IMR-90 (cell line): ENCODE measurements around the gene CELSR1. TPM values are rescaled to one million over a fixed set of nuclear protein-coding genes. Genes with fewer than 3 reads are reported as not detected.
"Not testable (repeated sequence)": the region's sequence is repeated elsewhere in the genome, so short reads cannot be mapped to it uniquely, and the experiment has no call there.

ENCODE experiments used
- ATAC-seq: fragments of 200-7000 bp; cut with Tn5 transposase; 2 replicates; pipeline ENCODE4 v1.9.1; 2020; ENCODE audit warnings: low read depth, mild to moderate bottlenecking, moderate library complexity
- BruUV-seq: library from RNA; stranded (reverse); fragments of 400-500 nt; replicated peaks from 2 replicates; lab custom pipeline; 2021; lab: Mats Ljungman, UMichigan
- CTCF ChIA-PET: fragments of 300-600 bp; formaldehyde crosslinking; extraction: SDS; loops from one replicate; lab custom pipeline; 2021; ENCODE audit warnings: antibody characterized with exemption; lab: Yijun Ruan, JAX
- POLR2A ChIA-PET: fragments of 300-600 bp; sonication (Branson Sonifier 250); formaldehyde crosslinking; loops from one replicate; lab custom pipeline; 2022; ENCODE audit warnings: antibody characterized with exemption; ENCODE audit not compliant: unreplicated experiment; lab: Charles Lee
- DNase-seq: peaks from one replicate; pipeline ENCODE4 v3.0.0; 2013
- H2AFZ ChIP-seq: replicated peaks from 2 replicates; pipeline ENCODE3; 2013; ENCODE audit warnings: low read length, mild to moderate bottlenecking; ENCODE audit not compliant: poor library complexity
- H2AK5ac ChIP-seq: 2 replicates; pipeline ENCODE4 v1.6.1; 2013; ENCODE audit warnings: low read depth, low read length, inconsistent platforms
- H2AK9ac ChIP-seq: replicated peaks from 2 replicates; pipeline ENCODE3; 2013; ENCODE audit warnings: mild to moderate bottlenecking, low read depth, low read length, moderate library complexity; ENCODE audit not compliant: poor library complexity
- H2BK120ac ChIP-seq: 2 replicates; pipeline ENCODE4 v1.6.1; 2013; ENCODE audit warnings: low read depth, low read length, inconsistent platforms
- H2BK15ac ChIP-seq: 3 replicates; pipeline ENCODE4 v1.6.1; 2013; ENCODE audit warnings: low read depth, low read length, inconsistent platforms
- H2BK20ac ChIP-seq: 2 replicates; pipeline ENCODE4 v1.6.1; 2013; ENCODE audit warnings: low read depth, mild to moderate bottlenecking, inconsistent platforms, low read length, moderate library complexity
- H2BK5ac ChIP-seq: 2 replicates; pipeline ENCODE4 v1.6.1; 2013; ENCODE audit warnings: mild to moderate bottlenecking, low read depth, low read length, inconsistent platforms; ENCODE audit not compliant: poor library complexity, severe bottlenecking
- H3K14ac ChIP-seq: replicated peaks from 2 replicates; pipeline ENCODE4 v1.6.1; 2013; ENCODE audit warnings: low read depth, low read length, inconsistent platforms
- H3K18ac ChIP-seq: 2 replicates; pipeline ENCODE4 v1.6.1; 2013; ENCODE audit warnings: low read depth, low read length, control low read depth
- H3K23ac ChIP-seq: 2 replicates; pipeline ENCODE4 v1.6.1; 2013; ENCODE audit warnings: low read depth, low read length, inconsistent platforms
- H3K27ac ChIP-seq: 2 replicates; pipeline ENCODE4 v1.5.1; 2013; ENCODE audit warnings: mild to moderate bottlenecking, control low read depth, low read length; ENCODE audit not compliant: insufficient read depth
- H3K27me3 ChIP-seq: 2 replicates; pipeline ENCODE4 v1.6.1; 2013; ENCODE audit warnings: low read length; ENCODE audit not compliant: control insufficient read depth, insufficient read depth
- H3K36me3 ChIP-seq: 2 replicates; pipeline ENCODE4 v1.6.1; 2013; ENCODE audit warnings: low read length, mixed read lengths; ENCODE audit not compliant: control insufficient read depth, insufficient read depth
- H3K4ac ChIP-seq: 2 replicates; pipeline ENCODE4 v1.6.1; 2013; ENCODE audit warnings: low read depth, low read length, inconsistent platforms
- H3K4me1 ChIP-seq: 2 replicates; pipeline ENCODE4 v1.6.1; 2013; ENCODE audit warnings: low read length, mixed read lengths; ENCODE audit not compliant: control insufficient read depth, insufficient read depth
- H3K4me2 ChIP-seq: 2 replicates; pipeline ENCODE4 v1.6.1; 2013; ENCODE audit warnings: low read depth, mild to moderate bottlenecking, control low read depth, low read length, moderate library complexity
- H3K4me3 ChIP-seq: 2 replicates; pipeline ENCODE4 v1.5.1; 2013; ENCODE audit warnings: low read depth, mild to moderate bottlenecking, control low read depth, low read length, moderate library complexity; ENCODE audit not compliant: insufficient read depth
- H3K56ac ChIP-seq: 2 replicates; pipeline ENCODE4 v1.6.1; 2013; ENCODE audit warnings: low read length, inconsistent platforms; ENCODE audit not compliant: insufficient read depth; ENCODE audit errors: extremely low read depth
- H3K79me1 ChIP-seq, 2 experiments: 2 replicates each; pipeline ENCODE4 v1.6.1; 2013; ENCODE audit warnings: low read length in 2 of 2, inconsistent platforms in 1 of 2, low read depth in 1 of 2
- H3K9ac ChIP-seq: 2 replicates; pipeline ENCODE4 v1.6.1; 2013; ENCODE audit warnings: low read depth, low read length, control low read depth
- H3K9me1 ChIP-seq: 2 replicates; pipeline ENCODE4 v1.6.1; 2013; ENCODE audit warnings: low read length, inconsistent platforms; ENCODE audit not compliant: insufficient read depth
- H3K9me3 ChIP-seq: 2 replicates; pipeline ENCODE4 v1.6.1; 2013; ENCODE audit warnings: low read length; ENCODE audit not compliant: control insufficient read depth, insufficient read depth
- H4K20me1 ChIP-seq: 2 replicates; pipeline ENCODE4 v1.6.1; 2013; ENCODE audit warnings: low read length, inconsistent platforms; ENCODE audit not compliant: insufficient read depth
- H4K5ac ChIP-seq: 2 replicates; pipeline ENCODE4 v1.6.1; 2013; ENCODE audit warnings: mild to moderate bottlenecking, low read depth, low read length, control low read depth
- H4K8ac ChIP-seq, 2 experiments: 2 replicates each; pipeline ENCODE4 v1.6.1; 2013; ENCODE audit warnings: low read depth in 2 of 2, low read length in 2 of 2, control low read depth in 1 of 2, inconsistent platforms in 1 of 2
- H4K91ac ChIP-seq: 2 replicates; pipeline ENCODE4 v1.6.1; 2013; ENCODE audit warnings: low read depth, low read length, inconsistent platforms; ENCODE audit not compliant: insufficient read depth
- WGBS, 2 experiments: methylation state at CpG; one replicate each; pipeline versions ENCODE4 v1.1.5 to v1.1.7; 2013; ENCODE audit warnings: missing lambda C conversion rate in 2 of 2; ENCODE audit not compliant: insufficient read length in 1 of 2; ENCODE audit errors: extremely low coverage in 2 of 2; 5-methylcytosine and 5-hydroxymethylcytosine counted together
- dilution Hi-C: fragments of 300-500 bp; cut with HindIII; formaldehyde crosslinking; loops from one replicate; pipeline ENCODE4 v1.14.3; 2018; ENCODE audit warnings: low sequenced_read_pairs; ENCODE audit not compliant: unreplicated experiment
- in situ Hi-C: fragments of 300-500 bp; cut with MboI; formaldehyde crosslinking; loops from 3 replicates; pipeline ENCODE4 v1.14.3; 2019; ENCODE audit warnings: low sequenced_read_pairs, inconsistent platforms, mixed read lengths
- intact Hi-C: fragments of 100-400 bp; cut with micrococcal nuclease; formaldehyde crosslinking; loops from 2 replicates; pipeline ENCODE4 v1.10.0; 2022
- polyA plus RNA-seq, 3 experiments: library from polyadenylated mRNA; depleted of rRNA; stranded (reverse); fragments of >200 nt; gene quantifications; 2 replicates each; pipeline ENCODE4 v1.2.3, GENCODE V29; 2012; ENCODE audit warnings: low replicate concordance in 1 of 3
- total RNA-seq: library from RNA; depleted of rRNA; stranded (reverse); fragments of >200 nt; gene quantifications from 2 replicates; pipeline ENCODE4 v1.2.3, GENCODE V29; 2012

Gene CELSR1
- total and polyA plus RNA-seq, 2 of the 4 experiments (the other 2 are of a cell fraction) = 0.36 to 0.82 TPM

DNA sequence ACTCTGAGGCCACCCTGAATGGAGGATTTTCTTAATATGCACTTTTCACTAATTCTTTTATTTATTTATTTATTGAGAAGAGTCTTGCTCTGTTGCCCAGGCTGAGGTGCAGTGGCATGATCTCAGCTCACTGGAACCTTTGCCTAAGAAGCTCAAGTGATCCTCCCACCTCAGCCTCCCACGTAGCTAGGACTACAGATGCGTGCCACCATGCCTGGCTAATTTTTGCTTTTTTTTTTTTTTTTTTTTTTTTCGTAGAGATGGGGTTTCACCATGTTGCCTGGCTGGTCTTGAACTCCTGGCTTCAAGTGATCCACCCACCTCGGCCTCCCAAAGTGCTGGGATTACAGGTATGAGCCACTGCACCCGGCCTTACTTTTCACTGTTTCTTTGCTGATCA is 140.4 kb downstream of the CELSR1 start:
- in situ Hi-C loops (loop anchor here (5.0 kb wide), 1 partner anchor 50 kb away; no protein-coding TSS in a partner anchor), intact Hi-C loops (loop anchor here (10.0 kb wide), 1 partner anchor 128 kb away; no protein-coding TSS in a partner anchor)
- H3K9ac ChIP-seq, H3K18ac ChIP-seq, H3K79me1 ChIP-seq, H2BK15ac ChIP-seq, H2BK20ac ChIP-seq, CTCF ChIA-PET, H4K8ac ChIP-seq, H3K4me1 ChIP-seq, H3K27ac ChIP-seq, H3K23ac ChIP-seq, H2BK5ac ChIP-seq, DNase-seq, ATAC-seq, H4K20me1 ChIP-seq, BruUV-seq, H4K5ac ChIP-seq, H4K91ac ChIP-seq, H3K4me2 ChIP-seq, H2AK5ac ChIP-seq, H3K9me1 ChIP-seq, H3K4me3 ChIP-seq, H3K14ac ChIP-seq, dilution Hi-C loops, H2AK9ac ChIP-seq, POLR2A ChIA-PET, H3K9me3 ChIP-seq, H2BK120ac ChIP-seq, H3K36me3 ChIP-seq, H2AFZ ChIP-seq, H3K56ac ChIP-seq, H3K4ac ChIP-seq: not testable (repeated sequence)
- peaks cover 16% of the 10 kb centered on the region for H3K27me3 ChIP-seq
- WGBS, 2 experiments = no CpG with 5 or more reads among the region's 5 CpGs
